ENCODE data around the gene SLC25A30.
"Not testable (repeated sequence)": the region's sequence is repeated elsewhere in the genome, so short reads cannot be mapped to it uniquely, and the experiment has no call there.

Gene SLC25A30

DNA sequence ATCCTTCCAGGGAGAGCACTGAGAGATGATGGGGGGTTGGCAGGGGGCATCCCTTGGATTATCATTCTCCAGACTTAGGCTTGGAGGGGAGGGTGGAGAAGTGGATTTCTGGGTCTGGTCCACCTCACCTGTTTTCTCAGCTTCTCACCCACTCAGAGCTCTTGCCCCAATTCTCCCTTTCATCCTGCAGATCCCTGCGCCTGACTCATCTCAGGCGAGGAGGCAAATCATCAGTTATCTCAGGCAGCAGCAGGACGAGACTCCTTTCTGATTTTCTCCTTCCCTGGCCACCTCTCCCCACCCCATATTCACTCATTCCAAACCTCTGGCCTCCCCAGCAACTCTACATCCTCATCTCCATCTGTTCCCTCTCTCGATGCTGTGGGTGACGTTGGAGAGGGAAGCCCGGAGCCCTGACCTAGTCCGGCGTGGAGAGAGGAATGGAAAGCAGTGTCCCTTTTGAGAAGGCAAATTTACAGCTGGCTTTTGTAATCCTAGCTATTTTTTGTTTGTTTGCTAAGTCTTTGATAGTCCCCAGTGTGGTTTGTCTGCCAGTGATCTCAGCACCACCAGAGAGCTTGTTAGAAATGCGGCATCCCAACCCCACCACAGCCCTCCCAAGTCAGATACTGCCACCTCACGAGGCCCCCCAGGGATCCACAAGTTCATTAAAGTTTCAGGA lies 53.2 kb downstream of the SLC25A30 start:
- DNase-seq: no peak

DNA sequence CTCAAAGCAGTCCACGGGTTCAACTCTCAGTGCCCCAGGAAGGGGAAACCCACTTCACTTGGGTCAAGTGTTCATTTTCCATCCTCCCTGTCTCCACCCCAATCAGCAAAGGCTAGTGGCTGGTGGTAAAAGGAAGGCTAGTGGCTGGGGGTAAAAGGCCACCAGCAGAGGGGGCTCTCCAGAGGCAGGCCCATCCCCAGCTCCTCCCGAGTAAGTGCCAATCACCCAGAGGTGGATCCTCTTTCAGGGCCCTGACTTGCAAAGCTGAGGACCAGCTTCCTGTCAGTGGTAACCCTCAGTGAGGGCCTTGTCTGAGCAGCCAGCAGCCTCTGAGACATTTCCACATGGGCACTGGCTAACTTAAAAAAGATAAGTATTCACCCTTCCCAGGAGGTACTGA lies 55.2 kb downstream of the SLC25A30 start:
- no peak for DNase-seq

DNA sequence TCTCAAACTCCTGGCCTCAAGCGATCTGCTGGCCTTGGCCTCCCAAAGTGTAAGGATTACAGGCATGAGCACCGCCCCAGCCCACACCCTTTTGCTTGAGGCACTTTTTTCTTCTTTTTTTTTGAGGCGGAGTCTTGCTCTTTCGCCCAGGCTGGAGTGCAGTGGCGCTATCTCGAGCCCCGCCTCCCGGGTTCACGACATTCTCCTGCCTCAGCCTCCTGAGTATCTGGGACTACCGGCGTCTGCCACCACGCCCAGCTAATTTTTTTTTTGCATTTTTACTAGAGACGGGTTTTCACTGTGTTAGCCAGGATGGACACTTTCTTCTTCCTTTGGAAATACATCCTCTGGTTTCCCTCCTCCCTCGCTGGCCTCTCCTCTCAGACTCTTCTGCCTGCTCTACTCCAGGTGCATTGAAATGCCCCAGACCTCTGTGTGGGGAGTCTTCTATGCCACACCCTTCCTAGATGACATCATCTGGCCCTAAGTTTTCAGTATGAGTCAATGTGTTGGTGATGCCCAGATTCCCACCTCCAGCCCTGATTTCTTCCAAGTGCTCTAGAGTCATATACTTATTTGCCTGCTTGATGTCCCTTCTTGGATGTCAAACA lies 56.5 kb downstream of the SLC25A30 start:
- no peak for DNase-seq

GRCh38 chr13:45356966-45357672 lies 61.1 kb downstream of the SLC25A30 start:
- no peak for DNase-seq

- no peak for DNase-seq
Measured at GRCh38 chr13:45353895-45354294, 64.3 kb downstream of the SLC25A30 start.

- DNase-seq: no peak
Measured at GRCh38 chr13:45352031-45352430, 66.1 kb downstream of the SLC25A30 start.

GRCh38 chr13:45350152-45350551 lies 68.0 kb downstream of the SLC25A30 start:
- no peak for DNase-seq

- no peak for DNase-seq
Measured at GRCh38 chr13:45349438-45349837, 68.7 kb downstream of the SLC25A30 start.

- DNase-seq: not testable (repeated sequence)
Measured at GRCh38 chr13:45344064-45344463, 74.1 kb downstream of the SLC25A30 start.

All from NCI-H345 (cell line).